GM12864 (cell line): Measurements from ENCODE around the gene VSX1.
A peak's percentile ranks its signal among the peaks of the same experiment; 100 is the strongest.

Source experiments
- DNase-seq: peaks from one replicate; pipeline ENCODE4 v3.0.0-alpha.2; 2011; ENCODE audit warnings: low read depth
- H3K4me3 ChIP-seq: 2 replicates; pipeline ENCODE4 v1.5.1; 2011; ENCODE audit warnings: mild to moderate bottlenecking, low read depth, low read length, control low read depth
- TF ChIP-seq, protein P1 (sequence below): IDR thresholded peaks from 2 replicates; pipeline ENCODE4 v1.5.1; 2011; ENCODE audit warnings: low read depth, mild to moderate bottlenecking, moderate library complexity, low read length, control low read depth, inconsistent platforms; ENCODE audit errors: missing control alignments

The VSX1 gene

DNA sequence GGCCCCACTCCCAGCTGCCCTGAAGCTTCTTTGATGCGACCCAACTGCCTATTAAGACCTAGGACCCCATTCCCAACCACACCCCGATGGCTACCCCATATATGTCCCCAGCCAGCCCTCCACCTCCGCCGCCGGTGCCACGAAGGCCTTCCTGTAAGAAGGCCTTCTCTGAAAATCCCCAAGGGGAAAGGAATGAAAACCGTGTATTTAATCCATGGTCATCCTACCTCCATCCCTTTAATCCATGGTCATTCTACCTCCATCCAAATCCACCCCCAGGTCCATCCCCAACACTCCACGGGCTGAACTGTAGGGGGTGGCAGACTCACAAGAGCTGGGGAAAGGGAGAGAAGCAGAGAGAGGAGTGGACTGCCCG lies 545 bp upstream of the VSX1 start:
- H3K4me3 ChIP-seq = no peak overlapping the region
- DNase-seq = no peak

DNA sequence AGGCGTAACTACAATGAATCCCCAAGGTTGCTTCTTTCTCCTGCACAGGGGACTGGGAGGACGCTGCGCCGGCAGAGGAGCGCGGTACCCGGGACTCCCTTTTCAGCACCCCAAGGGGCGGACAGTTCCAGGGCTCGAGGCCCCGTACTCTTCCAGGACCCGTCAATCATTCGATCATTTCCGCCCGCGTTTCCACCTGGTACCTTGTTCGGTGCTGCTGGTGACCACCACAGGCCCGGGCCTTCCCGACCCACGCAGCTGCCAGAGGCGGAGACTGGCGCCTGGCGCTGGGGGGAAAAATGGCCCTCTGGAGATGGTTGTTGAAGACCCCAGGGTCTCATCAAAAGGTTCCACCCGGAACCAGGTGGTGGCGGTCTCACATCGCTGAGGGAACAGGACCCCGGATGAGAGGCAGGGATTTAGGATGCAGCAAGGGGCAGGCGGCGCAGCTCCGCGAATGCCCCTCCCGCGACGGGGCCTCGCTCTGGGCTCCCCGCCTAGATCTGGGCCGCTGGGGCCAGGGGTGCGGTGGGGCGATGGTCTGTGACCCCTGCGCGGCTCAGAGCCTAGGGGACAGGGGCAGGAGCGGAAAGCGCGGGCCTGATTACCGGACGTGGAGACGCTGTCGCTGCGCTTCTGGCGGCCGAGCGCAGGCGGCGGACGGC lies 744 bp downstream of the VSX1 start:
- no peak overlapping the region for H3K4me3 ChIP-seq
- TF ChIP-seq, protein P1, sequence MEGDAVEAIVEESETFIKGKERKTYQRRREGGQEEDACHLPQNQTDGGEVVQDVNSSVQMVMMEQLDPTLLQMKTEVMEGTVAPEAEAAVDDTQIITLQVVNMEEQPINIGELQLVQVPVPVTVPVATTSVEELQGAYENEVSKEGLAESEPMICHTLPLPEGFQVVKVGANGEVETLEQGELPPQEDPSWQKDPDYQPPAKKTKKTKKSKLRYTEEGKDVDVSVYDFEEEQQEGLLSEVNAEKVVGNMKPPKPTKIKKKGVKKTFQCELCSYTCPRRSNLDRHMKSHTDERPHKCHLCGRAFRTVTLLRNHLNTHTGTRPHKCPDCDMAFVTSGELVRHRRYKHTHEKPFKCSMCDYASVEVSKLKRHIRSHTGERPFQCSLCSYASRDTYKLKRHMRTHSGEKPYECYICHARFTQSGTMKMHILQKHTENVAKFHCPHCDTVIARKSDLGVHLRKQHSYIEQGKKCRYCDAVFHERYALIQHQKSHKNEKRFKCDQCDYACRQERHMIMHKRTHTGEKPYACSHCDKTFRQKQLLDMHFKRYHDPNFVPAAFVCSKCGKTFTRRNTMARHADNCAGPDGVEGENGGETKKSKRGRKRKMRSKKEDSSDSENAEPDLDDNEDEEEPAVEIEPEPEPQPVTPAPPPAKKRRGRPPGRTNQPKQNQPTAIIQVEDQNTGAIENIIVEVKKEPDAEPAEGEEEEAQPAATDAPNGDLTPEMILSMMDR = no peak
- no peak for DNase-seq

More for the DNA sequence above, 545 bp upstream of the VSX1 start:
- TF ChIP-seq, protein P1 = no peak

DNA sequence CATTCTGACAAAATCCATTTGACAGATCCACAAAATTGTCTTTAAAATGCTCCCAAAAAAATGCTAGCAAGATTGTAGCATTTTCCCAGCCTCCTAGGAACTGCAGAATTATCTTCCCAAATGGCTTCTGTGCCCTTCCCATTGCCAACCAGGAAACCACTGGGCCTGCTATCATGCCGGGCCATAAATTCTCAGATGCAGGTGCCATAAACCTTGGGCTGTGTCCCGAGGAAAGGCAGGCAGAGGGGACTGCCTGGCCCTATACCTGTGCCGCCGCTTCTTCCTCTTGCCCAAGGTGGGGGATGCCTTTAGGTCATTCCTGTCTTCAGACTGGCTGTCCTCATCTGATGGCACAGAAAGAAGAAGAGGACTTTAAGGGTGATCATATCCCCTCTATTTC lies 2.8 kb downstream of the VSX1 start:
- H3K4me3 ChIP-seq = no peak overlapping the region
- DNase-seq = no peak
- TF ChIP-seq, protein P1 = no peak

DNA sequence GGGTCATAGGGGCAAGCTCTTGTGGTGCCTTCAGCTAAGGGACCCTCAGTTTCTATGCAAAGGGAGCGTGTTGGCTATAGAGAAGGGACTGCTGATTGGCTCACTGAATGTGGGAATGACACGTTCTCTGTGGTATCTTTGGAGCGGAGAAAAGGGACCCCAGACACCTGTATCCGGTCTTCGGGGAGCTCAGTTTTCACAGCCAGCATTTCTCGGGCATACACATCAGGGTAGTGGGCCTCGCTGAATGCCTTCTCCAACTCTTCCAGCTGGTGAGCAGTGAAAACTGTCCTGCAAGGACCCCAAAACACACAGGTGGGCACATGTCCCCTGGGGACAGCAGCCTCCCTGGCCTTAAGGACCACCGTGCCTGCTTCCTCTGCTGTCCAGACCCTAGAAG lies 3.3 kb downstream of the VSX1 start:
- H3K4me3 ChIP-seq = no peak overlapping the region
- DNase-seq = no peak
- TF ChIP-seq, protein P1 = no peak

DNA sequence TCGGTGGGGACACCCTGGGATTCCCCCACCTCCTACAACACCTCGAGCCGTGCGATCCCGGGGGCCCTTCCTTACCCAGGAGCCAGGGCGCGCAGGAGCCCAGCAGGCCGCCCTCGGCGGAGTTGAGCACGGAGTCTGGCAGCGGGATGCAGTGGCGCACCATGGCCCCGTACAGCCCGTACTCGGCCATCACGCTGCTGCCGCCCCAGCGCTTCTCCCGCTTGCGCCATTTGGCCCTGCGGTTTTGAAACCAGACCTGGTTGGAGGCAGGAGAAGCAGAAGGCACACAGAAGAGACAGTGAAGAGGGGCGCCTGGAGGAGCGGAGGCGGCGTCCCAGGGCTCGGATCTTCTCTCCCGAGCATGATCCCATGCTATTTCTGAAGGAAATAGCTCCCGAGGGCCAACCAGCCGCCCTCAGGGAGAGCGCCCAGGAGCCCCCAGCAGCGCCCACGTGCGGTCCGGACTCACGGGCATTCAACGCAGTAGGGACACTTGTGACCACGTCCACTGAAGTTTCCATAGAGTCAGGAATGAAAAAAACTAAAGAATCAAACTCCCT lies 4.3 kb downstream of the VSX1 start:
- TF ChIP-seq, protein P1 = no peak
- DNase-seq = no peak
- peak overlapping the region; percentile 29 for H3K4me3 ChIP-seq

DNA sequence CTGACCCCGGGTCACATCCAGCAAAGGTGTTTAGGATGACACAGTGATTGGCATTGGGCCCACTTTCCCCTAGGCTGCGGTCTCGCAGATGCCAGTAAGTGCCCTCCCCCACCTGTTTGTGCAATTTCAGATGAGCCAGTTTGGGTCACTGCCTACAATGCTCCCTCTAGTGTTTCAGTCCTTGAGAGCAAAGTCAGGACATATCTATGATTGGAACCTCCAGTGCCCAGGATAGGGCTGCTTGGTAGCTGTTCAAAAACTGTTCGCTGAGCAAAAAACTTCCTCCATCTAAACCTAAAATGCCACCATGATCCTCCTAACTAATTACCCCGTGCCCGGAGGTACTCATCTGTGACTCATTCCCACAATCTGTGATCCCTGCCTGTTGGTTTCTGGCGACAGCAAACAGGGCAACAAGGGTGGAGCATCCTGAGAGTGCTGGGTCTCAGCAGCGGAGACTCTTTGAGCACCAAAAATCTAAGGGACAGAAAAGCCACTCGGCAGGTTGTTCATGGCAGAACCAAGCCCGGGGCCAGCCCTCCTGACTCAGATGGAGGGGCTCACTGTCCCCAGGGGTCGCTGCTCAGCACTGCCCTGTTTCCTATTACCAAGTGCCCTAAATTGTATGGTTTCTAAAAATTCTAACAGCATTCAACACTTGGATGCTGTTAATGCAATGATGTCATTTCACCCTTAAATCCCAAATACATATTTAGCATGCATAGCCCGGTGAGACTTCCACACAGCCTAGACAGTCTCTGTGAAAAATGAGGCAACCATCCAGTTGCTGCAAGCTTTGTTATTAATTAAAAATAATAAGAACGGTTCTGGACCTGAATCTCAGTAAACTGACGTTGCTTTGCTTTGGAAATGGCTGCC lies 5.0 kb downstream of the VSX1 start:
- TF ChIP-seq, protein P1 = peak; percentile 44
- DNase-seq = no peak
- H3K4me3 ChIP-seq = no peak overlapping the region; the same call in 1 of the 2 replicates

DNA sequence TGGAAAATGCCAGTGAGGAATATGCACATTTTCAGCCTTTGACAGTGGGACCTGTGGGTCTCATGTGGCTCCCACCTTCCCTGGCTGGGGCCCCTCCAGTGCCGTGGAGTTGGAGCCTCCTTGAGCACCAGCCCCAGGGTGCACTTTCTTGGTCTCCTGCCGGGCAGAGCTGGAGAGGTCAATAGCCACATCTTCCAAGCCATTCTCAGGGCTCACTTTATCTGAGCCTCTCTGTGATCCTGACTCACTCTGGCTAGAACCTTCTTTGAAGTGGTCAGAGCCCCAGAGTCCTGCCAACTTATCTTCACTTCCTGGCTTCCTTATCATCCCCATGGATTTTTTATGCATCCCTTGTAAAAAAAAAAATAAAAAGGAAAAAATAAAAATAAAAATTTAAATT lies 5.7 kb downstream of the VSX1 start:
- H3K4me3 ChIP-seq = no peak overlapping the region
- TF ChIP-seq, protein P1 = no peak
- no peak for DNase-seq
